HG03060 (cell line): Measurements from ENCODE around the gene HBM.
"Not testable (repeated sequence)": the region's sequence is repeated elsewhere in the genome, so short reads cannot be mapped to it uniquely, and the experiment has no call there.

Experiments
- ATAC-seq: cut with Tn5 transposase; IDR thresholded peaks from one replicate; pipeline ENCODE4 v1.9.1; 2021; ENCODE audit warnings: low read depth, moderate number of reproducible peaks; ENCODE audit not compliant: unreplicated experiment

HBM gene

GRCh38 chr16:165539-166374 is at the start of gene HBM:
TSS of gene HBM (plus strand) at chr16:165978. CDS start at chr16:165998, 20 bp downstream.
- no peak for ATAC-seq

- ATAC-seq, result no peak
Observed at GRCh38 chr16:116015-116414, 49.8 kb upstream of the HBM start.

- no peak for ATAC-seq
Observed at GRCh38 chr16:117379-118365, 48.1 kb upstream of the HBM start.

GRCh38 chr16:118857-119256 is 46.9 kb upstream of the HBM start:
- ATAC-seq, result no peak

- no peak for ATAC-seq
Observed at GRCh38 chr16:119295-119694, 46.5 kb upstream of the HBM start.

- no peak for ATAC-seq
Observed at GRCh38 chr16:119835-120491, 45.8 kb upstream of the HBM start.

GRCh38 chr16:120756-121155 is 45.0 kb upstream of the HBM start:
- no peak for ATAC-seq

- no peak for ATAC-seq
Observed at GRCh38 chr16:122361-122760, 43.4 kb upstream of the HBM start.

GRCh38 chr16:123558-124350 is 42.0 kb upstream of the HBM start:
- ATAC-seq, result not testable (repeated sequence)

- ATAC-seq, result no peak
Observed at GRCh38 chr16:125011-125410, 40.8 kb upstream of the HBM start.

- ATAC-seq, result no peak
Observed at GRCh38 chr16:129075-129474, 36.7 kb upstream of the HBM start.

- ATAC-seq, result no peak
Observed at GRCh38 chr16:130533-131173, 35.1 kb upstream of the HBM start.

GRCh38 chr16:132120-132519 is 33.7 kb upstream of the HBM start:
- ATAC-seq, result no peak

GRCh38 chr16:133716-134115 is 32.1 kb upstream of the HBM start:
- ATAC-seq, result no peak

- no peak for ATAC-seq
Observed at GRCh38 chr16:138049-138417, 27.7 kb upstream of the HBM start.

- no peak for ATAC-seq
Observed at GRCh38 chr16:140175-140857, 25.5 kb upstream of the HBM start.

- ATAC-seq, result no peak
Observed at GRCh38 chr16:142405-142967, 23.3 kb upstream of the HBM start.

- no peak for ATAC-seq
Observed at GRCh38 chr16:143047-143446, 22.7 kb upstream of the HBM start.

GRCh38 chr16:143456-143855 is 22.3 kb upstream of the HBM start:
- no peak for ATAC-seq
